Thyroid gland (tissue), 4 donors: ENCODE measurements around the gene FHIT.

Experiments used
- POLR2A ChIP-seq, 2 donors: fragments of 450-650 bp; IDR thresholded peaks; one replicate each; pipeline ENCODE4 v1.6.1; 2017; ENCODE audit warnings: antibody characterized with exemption in 2 of 2, mild to moderate bottlenecking in 2 of 2, moderate library complexity in 1 of 2
- TF ChIP-seq, protein P1 (sequence below), 6 experiments: fragments of 200-600 bp in 3 of 6; fragments of 450-650 bp in 3 of 6; sonication (generic) in 3 of 6; IDR thresholded peaks; one replicate each; pipeline ENCODE4 v1.5.1; 2016 to 2019; ENCODE audit warnings: antibody characterized with exemption in 6 of 6, mild to moderate bottlenecking in 2 of 6, inconsistent platforms in 1 of 6, moderate library complexity in 1 of 6

DNA sequence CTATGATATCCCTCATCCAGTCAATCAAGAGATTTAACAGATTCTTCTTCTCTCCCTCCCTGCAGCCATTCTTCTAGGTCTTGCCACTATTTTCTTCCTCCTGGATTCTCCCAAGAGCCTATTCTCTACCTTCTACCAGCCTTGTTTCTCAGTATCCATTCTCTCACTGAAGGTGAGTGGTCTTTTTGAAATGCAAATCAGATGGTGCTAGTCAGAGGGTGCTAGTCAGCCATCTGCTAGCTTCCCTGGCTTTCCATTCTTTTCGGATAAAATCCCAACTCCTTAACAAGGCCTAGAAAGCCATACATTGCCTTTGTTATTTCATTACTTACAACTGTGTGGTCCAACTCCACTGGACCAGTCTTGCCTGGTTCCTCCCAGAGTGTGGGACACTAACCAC lies 1467.1 kb downstream of the FHIT start:
- TF ChIP-seq, protein P1, sequence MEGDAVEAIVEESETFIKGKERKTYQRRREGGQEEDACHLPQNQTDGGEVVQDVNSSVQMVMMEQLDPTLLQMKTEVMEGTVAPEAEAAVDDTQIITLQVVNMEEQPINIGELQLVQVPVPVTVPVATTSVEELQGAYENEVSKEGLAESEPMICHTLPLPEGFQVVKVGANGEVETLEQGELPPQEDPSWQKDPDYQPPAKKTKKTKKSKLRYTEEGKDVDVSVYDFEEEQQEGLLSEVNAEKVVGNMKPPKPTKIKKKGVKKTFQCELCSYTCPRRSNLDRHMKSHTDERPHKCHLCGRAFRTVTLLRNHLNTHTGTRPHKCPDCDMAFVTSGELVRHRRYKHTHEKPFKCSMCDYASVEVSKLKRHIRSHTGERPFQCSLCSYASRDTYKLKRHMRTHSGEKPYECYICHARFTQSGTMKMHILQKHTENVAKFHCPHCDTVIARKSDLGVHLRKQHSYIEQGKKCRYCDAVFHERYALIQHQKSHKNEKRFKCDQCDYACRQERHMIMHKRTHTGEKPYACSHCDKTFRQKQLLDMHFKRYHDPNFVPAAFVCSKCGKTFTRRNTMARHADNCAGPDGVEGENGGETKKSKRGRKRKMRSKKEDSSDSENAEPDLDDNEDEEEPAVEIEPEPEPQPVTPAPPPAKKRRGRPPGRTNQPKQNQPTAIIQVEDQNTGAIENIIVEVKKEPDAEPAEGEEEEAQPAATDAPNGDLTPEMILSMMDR (IDR thresholded peaks at IDR 0.05) = no peak
- no peak for TF ChIP-seq POLR2A (IDR thresholded peaks at IDR 0.05)
